GM19193 (cell line): ENCODE data around the gene MED12L.

ENCODE experiments used
- POLR2A ChIP-seq: IDR thresholded peaks from 4 replicates; pipeline ENCODE4 v1.6.1; 2011; ENCODE audit not compliant: insufficient read depth, insufficient read length; ENCODE audit errors: extremely low read depth

MED12L gene

DNA sequence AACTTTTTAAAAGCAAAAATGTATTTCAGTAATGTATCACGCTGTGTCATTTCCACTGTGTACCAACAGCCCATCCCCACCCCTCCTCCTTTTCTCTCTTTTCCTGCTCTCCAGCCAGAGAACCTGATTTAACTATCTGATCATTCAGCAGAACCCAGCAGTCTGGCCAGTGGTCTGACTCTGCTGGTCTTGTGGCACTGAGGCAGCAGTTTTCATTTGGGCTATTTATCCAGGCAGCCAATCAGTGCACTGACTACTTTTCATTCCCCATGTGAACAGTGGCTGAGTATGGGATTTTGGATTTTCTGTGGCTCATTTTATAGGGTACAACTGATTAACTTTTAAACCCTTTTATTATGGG lies 61.2 kb downstream of the MED12L start:
- no peak for TF ChIP-seq POLR2A

DNA sequence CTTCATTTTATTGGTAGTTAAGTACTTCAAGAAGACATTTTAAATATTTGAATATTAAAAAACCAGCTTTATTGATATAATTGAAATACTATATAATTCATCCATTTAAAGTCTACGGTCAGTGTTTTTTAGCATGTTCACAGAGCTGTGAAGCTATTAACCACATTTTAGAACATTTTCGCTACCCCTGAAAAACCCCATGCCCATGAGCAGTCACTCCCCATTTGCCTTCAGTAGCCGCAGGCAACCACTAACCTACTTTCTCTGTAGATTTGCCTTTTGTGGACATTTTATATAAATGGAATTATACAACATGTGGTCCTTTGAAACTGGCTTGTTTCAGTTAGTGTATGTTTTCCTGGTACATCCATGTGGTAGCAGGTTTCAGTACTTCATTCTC lies 61.8 kb downstream of the MED12L start:
- no peak for TF ChIP-seq POLR2A

- no peak for TF ChIP-seq POLR2A
These were observed 67.1 kb downstream of the MED12L start for GRCh38 chr3:151152455-151153079.

DNA sequence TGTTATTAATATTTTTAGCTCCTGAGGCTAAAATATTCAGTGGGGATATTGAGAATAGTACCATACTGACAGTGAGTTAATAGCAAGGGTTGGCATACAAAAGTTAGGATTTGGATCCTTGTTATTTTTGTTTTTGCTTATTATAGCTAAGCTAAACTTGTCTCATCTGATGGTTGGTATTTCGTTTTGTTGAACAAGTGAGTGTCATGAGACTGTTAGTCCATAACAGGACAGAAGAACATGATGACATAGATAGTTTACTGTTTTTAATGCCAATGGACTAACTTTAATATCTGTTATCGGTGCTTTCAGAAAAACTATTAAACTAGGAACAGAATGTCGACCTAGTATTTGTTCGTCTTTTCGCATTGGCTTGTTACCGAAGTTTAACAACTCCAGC lies 69.1 kb downstream of the MED12L start:
- no peak for TF ChIP-seq POLR2A

DNA sequence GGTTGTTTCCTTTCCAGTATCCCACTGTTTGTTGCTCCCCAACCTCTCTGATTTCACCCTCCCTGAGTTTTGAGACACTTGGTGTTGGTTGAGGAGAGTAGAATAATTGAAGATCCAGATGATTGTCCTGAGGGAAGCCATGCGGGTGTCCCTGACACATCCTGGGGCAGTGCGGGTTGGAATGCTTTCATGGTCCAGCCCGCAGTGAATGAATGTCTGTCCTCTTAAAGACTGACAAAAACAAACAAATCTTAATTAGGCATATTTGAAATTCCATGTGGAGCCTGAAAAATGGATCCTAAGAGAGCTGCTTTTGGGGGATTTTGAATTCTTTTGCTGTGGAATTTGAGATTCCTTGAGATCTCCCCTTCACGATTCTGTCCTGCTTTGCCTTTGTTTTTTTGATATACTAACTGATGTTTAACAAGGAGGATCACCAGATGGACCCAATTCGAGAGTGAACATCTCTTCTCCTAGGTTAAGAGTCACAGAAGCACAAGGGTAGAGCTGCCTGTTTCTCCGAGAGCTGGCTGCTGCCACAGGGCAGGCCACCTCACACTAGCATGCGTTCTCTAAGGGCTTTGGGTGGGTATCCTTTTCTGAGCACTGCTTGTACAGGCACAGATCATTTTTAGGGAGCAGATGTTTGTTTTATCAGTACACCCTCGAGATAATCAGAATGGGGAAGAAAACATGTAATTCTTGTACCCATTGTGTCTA lies 70.1 kb downstream of the MED12L start:
- TF ChIP-seq POLR2A: no peak

DNA sequence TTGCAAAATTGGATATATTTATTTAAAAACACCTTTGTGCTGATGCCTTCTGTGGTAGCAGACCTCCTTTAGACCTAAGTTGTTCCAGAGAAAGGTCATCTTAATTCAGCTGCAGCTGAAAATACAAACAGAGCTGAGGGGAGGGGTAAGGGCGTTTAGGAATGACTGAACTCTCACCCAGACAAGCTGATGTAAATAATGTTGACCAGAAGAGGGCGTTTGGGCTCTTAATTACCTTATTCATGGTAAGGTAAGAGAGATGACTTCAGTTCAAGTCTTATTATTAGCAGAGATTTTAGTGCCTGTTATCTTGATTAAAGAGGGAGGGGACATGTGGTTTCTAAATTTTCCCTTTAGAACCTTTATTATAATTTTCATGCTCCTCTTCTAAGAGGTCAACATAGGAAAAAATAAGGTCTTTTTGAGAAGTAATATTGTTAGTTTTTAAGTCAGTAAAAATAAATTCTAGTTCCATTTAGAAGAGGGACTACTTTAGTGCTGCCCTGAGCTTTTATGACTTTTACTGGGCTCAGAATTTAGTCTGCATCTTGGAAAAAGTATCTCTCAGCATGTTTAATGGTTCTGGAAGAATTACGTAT lies 71.3 kb downstream of the MED12L start:
- TF ChIP-seq POLR2A: no peak

GRCh38 chr3:151159806-151160205 lies 74.3 kb downstream of the MED12L start:
- no peak for TF ChIP-seq POLR2A

DNA sequence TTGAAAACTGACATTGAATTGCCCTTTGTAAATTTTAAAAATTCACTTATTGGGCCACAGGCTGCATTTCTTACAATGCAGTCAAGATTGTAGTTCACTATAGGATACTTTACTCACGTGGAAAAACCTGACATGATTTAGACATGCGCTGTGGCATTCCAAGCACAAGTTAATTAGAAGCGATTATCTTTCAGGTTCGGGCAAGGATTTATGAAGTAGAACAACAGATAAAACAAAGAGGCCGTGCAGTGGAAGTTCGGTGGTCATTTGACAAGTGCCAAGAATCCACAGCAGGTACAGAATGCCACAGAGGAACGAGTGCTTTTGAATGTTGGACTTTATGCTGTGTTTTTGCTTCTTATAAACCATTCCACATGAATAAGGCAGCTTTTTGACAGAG lies 79.8 kb downstream of the MED12L start:
- no peak for TF ChIP-seq POLR2A

GRCh38 chr3:151166161-151166560 lies 80.7 kb downstream of the MED12L start:
- no peak for TF ChIP-seq POLR2A

DNA sequence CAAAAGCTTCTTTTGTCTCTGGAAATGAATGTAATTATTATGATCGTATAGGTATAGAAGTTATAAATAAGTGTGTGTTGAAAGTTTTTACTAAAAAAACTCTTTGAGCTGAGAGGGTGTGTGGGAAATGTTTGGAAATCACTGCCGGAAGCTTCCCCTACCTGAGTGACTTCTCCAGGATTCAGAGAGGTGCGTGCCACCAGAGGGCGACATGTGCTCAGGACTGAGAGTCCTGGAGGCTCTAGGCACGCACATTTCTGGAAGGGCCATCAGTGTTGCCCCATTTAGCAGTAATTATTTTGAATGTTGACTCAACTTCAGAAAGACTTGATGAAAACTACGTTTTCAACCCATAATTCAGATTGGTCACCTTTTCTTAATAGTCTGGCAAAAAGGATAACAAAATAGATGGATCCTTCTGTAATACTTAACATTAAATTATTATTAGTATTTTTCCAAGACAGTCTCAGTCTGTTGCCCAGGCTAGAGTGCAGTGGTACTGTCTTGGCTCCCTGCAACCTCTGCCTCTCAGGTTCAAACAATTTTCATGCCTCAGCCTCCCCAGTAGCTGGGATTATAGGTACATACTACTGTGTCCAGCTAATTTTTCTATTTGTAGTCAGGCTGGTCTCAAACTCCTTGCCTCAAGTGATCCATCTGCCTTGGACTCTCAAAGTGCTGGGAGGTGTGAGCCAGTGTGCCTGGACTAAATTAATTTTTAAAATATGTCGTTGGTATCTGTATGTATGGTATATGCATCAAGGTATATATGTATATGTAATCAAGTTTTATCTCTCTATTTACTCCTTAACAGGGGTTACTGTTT lies 83.0 kb downstream of the MED12L start:
- TF ChIP-seq POLR2A: no peak

DNA sequence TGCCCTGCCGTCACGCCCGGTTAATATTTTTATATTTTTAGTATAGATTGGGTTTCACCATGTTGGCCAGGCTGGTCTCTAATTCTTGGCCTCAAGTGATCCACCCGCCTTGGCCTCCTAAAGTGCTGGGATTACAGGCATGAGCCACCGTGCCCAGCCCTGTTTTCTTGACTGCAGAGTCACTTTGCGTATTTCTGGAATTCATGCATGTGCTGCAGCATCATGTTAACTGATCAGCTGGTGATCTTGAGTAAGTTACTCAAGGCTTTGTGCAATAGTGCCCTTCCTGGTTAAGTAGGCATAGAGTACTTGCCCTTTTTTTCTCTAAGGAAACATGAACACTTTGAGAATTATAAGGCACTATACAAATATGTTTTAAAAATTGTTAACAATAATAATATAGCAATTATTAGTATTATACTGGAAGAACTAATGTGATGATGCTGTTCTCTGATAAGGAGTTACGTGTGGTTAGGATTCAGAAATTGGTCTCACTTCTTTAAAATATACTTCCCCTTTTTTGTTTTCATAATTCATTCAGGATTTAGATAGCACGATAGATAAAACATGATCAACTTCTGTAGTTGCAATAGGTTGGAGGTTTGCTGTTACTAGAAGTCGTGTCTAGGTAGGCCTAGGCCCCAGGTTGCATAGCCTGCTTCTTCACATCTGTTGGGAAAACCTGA lies 83.9 kb downstream of the MED12L start:
- TF ChIP-seq POLR2A: no peak

GRCh38 chr3:151171145-151171757 lies 85.8 kb downstream of the MED12L start:
- TF ChIP-seq POLR2A: no peak

DNA sequence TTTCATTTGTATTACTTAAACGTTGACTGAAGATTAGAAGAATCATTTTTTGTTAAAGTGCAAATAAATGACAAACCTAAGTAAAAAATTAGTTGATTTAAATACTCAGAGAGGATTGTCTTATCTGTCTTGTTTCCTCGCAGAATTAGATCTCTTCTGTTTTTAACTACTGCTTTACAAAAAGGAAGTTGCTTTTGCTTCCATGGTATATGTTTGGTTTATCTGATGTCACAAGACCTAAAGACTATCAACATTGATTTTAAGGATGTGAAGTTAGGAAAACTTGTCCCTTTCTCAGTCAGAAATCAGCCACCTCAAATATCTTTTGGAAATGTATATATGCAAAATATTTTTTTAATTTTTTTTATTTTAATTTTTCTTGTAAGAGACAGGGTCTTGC lies 88.9 kb downstream of the MED12L start:
- TF ChIP-seq POLR2A: no peak

DNA sequence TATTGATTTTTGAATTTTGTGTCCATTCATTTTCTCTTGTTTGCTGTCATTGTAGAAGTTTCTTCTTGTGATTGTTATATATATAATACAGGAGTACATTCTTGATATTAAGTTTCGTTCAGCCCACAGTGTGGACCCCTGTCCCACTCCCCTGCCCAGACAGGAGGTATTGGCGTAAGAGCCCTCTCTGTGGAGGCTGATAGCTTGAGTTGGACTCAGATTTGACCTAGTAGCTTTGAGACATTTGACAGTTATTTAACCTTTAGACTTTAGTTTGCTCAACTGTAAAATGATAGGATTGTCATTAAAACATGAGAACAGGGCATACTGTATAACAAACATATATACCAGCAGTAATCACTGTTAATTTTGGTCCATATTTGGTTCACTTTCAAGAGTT lies 90.5 kb downstream of the MED12L start:
- no peak for TF ChIP-seq POLR2A
